GM18505 (cell line): ENCODE data around the gene MAD2L1.
A peak's percentile ranks its signal among the peaks of the same experiment; 100 is the strongest.

ENCODE experiments used
- ATAC-seq: cut with Tn5 transposase; IDR thresholded peaks from one replicate; pipeline ENCODE4 v1.9.1; 2021; ENCODE audit not compliant: unreplicated experiment
- POLR2A ChIP-seq: IDR thresholded peaks from 4 replicates; pipeline ENCODE4 v1.6.1; 2011; ENCODE audit warnings: borderline replicate concordance; ENCODE audit not compliant: insufficient read depth, insufficient read length; ENCODE audit errors: extremely low read depth

The MAD2L1 gene

DNA sequence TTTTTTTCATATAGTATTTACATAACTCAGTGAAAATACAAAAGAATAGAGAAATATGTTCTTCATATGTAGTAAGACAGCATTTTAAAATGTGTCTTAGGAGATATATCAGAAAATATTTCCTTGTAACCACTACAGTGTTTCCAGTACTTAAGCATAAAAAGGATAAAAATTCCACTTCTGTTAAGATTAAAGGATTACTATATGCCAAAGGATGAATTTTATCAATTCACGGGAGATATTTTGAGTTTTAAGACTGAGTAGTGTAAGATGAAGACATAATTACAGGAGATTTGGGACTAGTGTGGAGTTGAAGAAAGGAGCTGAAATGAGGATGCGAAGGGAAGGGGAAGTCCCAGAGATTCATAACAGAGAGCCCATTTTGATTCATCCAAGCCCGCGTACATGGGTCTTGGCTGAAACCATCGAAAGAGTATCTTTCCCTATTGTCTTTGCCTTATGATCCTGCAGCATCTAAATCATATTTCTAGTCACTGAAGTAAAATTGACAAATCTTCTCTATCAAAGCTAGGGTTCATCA is 58.7 kb downstream of the MAD2L1 start:
- no peak for TF ChIP-seq POLR2A
- no peak for ATAC-seq

DNA sequence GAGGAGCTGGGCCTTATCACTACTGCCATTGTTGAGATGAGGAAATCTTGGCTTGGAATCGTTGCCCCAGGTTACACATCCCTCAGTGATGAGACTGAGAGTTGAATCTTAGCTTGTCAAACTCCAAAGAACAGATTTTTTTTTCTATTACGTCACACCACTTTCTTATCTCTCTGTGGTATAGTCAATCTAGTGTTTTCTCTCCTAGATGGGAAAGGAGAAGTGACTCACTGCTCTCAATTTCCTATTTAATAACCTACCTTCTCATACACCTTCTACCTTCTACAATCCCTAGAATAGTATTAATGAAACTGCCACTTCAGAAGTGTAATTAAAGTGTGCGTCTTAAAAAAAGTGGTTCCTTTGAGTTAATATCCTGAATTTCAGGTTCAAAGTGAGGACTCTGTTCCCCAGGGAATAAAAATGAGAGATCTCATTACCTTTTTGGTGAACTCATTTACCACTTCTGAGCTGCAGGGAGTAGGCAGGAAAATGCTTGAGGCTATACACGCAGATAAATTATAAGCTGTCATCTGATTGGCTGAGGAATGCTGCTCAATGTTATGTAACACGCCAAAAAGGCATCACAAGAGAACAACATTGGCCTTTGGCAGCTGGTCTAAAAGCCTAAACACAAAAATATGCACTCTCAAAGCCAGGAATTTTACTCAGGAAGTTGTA is 59.3 kb downstream of the MAD2L1 start:
- peak; percentile 48 for ATAC-seq
- no peak for TF ChIP-seq POLR2A
